GM19035 (cell line): ENCODE measurements around the gene FMN1.

ENCODE experiments used
- ATAC-seq: cut with Tn5 transposase; IDR thresholded peaks from one replicate; pipeline ENCODE4 v1.9.1; 2021; ENCODE audit not compliant: unreplicated experiment

FMN1 gene

DNA sequence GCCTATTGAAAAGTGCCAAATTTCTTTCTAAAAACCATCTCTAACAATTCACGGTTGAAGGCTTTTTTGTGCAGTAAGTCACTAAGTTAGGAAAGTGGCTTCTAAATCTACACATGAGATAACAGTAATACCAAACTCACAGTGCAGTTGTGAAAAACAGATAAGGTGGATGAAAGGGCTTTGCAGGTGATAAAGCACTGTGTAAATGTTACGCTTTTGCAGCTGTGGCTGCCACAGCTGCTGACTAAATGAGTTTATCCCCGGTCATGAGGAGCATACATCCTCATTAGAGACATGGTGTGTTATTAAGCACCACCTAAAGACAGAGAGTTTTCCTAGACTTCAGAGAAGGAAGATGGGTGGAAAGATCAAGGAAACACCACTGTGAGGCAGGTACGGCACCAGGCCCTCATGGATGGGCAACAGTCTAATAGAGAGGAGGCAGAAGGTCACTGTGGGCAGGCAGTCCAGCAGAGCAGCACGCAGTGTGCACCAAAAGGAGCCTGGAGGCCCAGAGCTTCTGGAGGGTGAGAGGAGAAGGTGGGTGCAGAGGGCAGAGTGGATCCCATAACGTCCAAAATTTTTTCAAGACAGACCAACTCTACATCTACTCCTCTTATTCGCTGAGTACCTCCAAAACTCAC lies 68.5 kb downstream of the FMN1 start:
- no peak for ATAC-seq

DNA sequence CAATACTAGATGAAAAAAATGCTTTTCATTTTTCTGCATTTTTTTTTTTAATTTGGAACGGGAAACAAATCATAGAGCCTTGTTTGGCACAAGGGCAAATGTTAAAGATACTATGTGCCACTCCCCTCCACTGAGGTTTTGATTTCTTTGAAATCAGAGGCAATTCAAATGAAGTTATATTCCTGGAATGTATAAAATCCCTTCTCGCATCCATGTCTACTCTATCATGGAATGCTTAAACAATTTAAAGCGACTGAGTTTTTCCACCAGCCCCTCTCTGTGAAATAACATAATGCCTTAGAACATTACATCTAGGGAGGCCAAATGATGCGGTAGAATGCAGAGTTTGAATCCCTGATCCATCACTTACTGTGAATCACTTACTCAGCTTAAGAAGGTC lies 69.7 kb downstream of the FMN1 start:
- ATAC-seq, result no peak

DNA sequence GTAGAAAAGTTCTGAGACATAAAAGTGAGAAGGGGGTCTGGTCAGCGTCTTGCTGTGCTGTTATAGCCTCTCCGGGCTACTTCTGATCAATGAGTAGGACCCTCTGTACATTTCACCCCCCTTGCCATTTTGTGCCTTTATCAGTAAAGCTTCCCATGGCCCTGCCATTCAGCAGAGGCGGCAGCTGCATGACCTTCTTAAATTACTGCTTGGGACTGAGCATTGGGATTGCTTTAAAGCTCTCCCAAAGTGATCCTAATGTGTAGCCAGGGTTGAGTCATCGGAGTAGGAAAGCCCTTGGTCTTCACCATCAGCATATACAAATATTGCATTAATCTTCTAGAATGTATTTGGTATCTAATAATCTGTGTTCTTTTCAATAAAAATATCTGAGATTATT lies 70.2 kb downstream of the FMN1 start:
- ATAC-seq, result no peak

DNA sequence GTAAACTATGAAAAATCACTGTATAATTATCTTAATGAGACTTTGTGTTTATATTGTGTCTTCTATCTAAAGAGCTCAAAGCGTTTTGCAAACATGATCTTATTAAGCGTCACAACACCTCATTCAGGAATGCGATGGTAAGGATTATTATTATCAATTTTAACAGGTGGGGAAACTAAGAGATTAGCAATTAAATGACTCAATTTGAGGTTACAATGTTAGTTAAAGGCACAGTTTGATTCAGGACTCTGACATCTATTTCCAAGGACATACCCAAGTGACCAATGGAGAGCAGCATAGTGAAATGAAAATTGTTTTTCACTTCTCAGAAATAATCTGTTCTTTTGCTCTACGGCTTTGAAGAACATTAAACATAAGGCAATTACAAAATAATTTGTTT lies 74.6 kb downstream of the FMN1 start:
- no peak for ATAC-seq

DNA sequence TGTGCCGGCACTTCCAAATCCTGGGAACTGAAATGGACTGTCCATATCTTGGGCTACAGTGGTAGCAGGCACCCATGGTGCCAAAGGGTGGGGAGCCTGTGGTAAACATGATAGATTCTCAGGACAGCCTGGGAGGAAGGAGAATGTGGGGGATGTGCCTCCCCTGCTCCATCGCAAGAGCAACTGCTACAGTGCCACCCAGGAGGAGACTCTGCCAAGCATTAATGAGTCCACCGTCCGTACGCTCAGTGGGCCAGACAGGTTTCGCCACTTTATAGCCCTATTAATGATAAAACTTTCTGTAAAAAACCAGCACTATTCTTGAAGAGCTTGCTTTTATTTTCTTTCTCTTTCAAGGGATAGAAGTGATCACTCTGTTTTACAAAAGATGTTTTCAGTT lies 75.2 kb downstream of the FMN1 start:
- no peak for ATAC-seq

DNA sequence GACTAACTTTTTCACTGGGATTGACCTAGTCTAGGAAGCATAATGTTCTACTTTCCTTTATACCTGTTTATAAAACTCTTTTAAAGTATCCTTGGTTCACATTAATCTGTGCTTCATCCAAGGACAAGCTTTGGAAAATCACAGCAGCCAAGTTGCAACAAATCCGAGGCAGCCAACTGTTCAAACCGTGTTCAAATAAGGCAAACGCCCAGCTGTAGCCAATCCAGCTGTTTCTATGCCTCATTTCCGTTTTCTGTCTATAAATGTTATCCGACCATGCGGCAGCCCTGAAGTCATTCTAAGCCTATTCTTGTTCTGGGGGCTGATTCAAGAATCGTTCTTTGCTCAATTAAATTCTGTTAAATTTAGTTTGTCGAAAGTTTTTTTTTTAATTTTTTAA lies 78.3 kb downstream of the FMN1 start:
- ATAC-seq, result no peak

DNA sequence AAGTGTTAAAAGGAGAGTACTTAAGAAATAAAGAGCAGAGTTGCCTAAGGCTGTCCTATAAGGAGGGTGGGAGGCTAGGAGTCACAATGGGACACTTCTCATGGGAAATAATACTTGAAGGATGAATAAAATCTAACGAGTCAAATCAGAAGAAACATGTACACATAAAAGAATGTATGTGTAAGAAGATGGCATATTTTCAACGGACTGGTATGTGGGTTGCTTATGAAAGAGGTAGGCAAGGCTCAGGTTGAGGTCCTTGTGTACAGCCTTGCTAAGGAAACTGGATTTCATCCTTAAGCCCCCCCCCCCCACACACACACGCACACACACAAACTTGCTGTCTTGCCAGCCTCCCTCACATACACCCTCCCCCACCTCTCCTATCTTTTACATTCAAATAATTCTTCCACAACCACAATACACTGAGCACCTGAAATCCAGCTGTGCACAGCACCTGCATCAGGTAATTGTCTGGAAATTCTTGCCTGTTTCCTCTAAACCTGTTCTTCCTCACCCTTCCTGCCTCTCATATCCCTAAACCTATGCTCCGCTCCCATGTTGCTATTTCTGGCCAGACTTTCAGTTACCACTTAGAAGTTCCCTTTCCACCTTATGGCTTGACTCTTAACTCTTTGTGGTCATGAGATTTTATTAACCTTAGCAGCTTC lies 79.2 kb downstream of the FMN1 start:
- ATAC-seq, result no peak

DNA sequence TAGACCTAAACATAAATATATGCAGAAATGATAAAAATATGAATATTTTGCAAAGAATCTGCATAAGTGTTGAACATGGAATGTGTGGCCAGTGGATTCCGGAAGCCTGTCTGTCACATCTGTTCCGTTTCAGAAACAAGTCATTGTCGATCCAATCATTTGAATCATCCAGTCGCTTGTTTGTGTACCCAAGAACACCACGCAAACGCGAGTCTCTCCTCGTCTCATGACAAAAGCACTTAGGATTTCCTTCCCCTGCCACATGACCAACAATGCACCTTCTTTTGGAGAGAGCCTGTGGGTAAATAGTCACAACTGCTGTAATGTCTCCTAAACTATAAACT lies 80.2 kb downstream of the FMN1 start:
- no peak for ATAC-seq

DNA sequence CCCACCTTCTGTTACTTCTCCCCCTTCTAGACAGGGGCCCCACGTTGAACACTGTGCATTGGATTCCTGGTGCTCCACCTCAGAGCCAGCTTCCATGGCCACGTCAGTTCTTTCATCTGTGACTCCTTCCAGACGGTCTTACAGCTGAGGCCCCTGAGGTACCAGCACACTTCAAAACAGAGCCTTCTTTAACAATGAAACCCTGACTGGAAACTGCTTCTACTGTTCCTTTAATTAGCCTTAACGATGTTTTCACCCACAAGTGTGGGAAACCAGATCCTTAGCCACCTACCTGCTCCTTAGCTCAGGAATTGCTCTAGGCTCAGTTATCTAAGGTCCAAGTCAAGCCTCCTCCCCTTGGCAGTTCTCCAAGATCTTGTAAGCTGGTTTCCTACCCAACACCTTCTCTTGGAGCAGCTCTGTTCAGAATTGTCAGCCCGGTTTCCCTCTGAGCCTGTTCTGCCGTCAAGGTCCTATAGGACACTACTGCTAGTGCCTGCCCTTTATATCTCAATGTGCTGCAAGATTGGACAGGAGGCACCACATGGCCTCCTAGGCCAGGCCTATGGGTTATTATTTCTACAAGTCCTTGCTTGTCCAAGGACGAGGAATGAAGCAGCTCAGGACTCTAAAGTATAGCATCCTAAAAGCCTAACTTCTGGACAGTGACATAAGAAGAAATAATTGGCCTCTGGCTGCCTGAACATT lies 80.7 kb downstream of the FMN1 start:
- ATAC-seq, result no peak

DNA sequence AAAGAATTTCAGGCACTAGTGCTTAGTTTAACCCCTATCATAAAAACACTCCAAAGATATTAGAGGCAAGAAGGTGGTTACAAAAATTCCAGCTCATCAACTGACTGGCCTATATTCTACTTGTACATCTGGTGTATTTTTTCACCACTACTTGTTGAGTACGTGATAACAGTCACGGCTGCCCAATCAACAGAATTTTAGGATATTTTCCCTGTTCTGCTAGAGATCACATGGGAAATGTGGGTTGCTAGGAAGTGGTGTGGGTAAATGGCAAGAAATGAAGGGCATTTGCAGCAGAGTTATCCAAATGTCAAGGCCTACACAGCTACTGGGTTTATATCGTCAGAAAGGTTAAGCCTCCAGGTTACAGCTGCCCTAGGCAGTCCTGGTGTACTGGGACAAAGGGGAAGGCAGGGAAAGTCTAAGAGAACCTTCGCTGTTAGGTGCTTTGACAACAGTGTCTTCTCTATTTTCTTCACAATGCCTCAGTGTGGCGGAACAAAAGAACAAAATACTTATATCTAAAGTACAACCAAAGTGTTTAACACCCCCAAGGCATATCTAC lies 81.9 kb downstream of the FMN1 start:
- no peak for ATAC-seq

DNA sequence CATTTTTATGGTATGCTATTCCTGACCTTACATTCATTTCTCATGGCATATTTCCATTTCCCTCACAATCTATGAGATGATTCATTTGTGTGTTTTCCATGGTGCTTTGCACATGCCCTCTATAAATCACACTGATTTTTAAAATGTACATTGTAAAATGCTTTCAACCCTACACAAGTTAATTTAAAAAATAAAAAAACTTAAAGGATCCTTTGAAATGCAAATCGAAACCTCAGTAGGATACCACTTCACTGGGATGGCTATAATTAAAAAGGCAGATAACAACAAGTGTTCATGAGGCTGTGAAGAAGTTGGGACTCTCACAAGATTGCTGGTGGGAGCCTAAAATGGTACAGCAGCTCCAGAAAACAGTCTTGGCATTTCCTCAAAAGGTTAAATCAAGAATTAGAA lies 83.5 kb downstream of the FMN1 start:
- no peak for ATAC-seq

DNA sequence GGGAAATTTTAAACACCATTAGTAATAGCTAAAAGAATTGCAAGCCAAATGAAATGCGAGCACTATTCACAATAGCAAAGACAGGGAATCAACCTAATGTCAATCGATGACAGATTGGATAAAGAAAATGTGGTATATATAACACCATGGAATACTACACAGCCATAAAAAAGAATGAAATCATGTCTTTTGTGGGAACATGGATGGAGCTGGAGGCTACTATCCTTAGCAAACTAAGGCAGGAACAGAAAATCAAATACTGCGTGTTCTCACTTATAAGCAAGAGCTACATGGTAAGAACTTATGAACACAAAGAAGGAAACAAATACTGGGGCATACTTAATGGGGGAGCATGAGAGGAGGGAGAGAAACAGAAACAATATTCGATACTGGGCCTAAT lies 85.2 kb downstream of the FMN1 start:
- ATAC-seq, result no peak

DNA sequence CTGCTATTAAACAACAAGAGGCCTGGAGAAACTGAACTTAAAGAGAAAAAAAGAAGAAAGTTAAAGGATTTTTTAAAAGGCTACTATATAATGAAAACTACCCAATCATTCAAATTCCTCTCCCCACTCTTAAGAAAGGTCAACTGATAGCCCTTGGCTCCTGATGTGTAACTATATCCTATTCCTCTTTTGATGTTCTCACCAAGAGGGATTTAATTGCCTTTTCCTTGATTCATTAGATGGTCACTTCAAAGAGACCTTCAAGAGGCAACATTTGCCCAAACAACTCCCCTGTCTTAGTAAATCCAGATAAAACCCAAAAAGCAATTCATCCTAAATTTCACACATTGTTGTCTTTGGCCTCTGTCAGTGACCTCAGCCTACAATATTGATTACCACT lies 86.0 kb downstream of the FMN1 start:
- ATAC-seq, result no peak

DNA sequence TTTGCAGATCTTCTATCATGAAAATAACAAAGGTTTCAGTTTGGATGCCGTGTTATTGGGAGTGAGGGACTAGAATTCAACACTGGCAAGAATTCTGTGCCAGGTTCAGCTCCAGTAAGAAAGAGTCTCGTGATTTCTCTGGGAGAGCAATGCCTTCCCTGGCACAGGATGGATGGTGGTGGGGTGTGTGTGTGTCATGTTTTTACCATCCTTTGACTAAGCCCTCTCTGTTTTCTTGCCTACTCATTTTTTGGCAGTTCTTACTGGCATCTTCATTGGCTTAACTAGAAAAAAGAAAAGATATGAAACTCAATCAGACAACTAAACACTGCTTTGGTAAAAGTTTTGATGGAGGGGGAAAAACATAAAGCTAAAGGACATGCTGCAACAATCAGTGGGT lies 86.6 kb downstream of the FMN1 start:
- ATAC-seq, result no peak

DNA sequence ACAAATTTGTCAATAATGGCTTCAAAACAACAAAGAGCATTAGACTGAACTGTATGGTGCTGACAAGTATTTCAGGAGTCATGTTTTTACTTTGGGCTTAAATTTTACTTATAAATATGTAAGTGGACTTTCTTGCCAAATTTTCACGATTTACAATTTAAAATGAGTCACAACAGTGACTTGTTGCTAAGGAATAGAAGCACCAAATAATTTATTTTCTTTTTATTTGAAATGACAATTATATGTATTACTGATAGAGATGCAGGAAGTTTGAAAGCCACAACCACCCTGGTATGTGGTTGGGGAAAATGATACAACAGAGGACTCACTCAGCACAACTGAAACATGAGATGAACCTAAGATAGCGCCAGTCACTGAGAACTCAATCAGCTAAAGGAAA lies 90.3 kb downstream of the FMN1 start:
- ATAC-seq, result no peak

DNA sequence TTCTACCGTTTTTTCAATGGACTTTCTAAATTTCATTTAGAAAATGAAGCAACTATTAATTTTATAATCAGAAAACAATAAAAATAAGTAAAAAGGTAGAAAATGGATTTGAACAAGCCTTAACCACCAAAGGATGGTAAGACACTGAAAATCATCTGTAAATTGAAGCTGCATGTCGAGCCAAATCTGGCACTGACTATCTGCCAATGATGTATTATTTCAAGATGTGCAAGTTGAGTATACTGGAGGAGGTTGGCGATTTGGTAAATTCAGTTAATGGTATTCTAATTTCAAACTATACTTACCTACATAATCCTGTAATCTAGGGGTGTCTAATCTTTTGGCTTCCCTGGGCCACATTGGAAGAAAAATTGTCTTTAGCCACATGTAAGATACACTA lies 93.5 kb downstream of the FMN1 start:
- no peak for ATAC-seq

DNA sequence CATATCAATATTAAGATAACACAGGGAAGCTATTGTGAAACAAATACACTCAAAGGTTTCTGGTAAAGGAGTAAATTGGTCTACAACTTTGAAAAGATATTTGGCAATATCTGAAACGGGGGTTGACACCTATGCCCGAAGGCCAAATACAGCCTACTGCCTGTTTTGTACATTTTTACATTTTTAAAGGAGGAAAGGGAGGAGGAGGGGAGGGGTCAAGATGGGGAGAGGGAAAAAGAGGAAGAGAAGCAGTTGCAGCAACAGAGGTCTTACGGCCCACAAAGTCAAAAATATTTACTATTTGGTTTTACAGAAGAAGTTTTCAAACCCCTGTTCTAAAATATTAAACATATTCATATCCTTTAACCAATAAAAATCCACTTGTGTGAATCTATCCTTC lies 94.2 kb downstream of the FMN1 start:
- no peak for ATAC-seq

DNA sequence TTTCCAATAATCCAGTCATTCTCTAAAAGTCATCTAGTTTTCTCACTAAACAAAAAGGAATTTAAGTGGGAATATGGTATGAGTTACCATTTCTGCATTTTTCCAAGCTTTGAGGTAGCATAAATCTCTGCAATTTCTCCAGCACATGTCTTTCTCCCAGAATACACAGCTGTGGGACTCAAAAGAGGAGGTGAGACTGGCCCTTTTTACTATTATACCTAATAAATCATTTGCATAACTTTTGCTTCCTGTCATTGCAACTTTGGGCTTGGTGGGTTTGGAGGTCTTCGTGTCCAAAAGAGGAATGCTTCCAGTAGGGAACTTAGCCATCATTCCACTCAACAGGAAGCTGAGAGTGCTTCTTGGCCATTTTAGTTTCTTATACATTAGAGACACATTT lies 94.8 kb downstream of the FMN1 start:
- no peak for ATAC-seq

DNA sequence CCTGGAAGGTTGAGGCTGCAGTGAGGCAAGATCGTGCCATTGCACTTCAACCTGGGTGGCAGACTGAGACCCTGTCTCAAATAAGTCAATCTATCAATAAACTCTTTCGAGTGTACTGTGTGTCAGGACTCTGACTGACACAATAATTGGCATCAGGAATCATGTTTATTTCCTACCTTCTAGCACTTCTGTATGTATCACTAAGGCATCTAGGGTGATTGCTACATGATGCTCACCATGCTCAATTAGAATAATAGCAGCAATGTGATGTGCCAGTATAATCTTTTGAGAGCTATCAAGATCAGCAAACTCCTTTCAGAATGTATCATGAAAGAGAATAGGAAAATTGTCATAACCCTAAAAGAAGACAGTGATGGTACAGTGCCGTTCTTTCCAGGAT lies 95.3 kb downstream of the FMN1 start:
- no peak for ATAC-seq

DNA sequence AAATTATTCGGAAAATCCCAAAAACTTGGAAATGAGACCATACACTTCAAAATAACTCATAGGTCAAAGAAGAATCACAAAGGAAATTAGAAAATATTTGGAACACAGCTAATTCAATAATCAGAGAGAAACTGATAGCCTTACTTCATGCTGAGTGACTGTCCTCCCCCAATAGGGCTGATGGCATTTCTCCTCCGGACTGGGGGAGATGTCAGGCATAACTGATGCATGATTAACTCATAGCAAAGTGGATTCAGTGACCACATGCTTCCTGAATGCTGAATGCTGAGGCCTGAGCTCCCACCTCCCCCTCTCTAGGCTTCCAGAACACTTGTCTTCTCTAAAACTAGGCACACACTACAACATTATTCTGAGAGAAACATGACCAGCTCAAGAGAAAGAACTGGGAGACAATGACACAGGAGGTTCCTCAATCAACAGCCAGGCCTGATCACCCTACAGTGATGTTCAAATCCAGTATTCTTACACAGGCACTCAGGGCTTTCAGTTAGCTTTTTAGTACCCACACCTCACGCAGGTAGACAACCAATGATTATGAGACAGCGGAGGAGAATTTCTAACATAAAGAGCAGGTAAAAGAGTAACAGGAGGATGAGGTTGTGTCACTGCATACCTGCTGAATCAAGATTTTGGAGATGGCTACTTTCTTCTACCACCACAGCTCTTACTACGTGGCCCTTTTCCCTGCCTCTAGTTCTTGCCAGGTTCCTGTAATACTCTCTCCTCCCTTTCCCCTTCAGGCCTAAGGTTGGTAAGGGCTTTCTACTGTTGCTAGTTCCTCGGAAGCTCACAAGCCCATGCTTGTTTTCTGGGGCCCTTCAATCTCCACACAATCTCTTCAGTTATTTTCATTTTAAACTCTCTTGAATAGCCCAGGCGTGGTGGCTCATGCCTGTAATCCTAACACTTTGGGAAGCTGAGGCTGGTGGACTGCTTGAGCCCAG lies 96.1 kb downstream of the FMN1 start:
- no peak for ATAC-seq

DNA sequence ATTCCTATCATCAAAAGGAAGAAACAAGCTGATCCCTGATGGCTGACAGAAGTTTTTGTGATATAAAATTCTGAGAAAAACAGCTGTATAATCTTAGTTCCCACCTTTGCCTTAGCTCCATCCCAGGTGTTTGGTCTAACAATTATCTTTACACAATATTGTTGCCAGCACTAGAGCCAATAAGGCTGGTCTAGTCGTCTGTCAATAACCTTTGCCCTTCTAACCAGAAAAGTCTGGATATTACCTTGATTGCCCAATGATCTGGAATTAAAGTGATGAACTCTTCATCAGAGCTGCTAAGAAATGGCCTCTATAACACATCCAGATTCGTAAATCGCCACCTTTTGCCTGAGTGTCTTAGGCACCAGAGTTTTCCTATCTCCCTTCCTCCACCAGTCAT lies 98.4 kb downstream of the FMN1 start:
- ATAC-seq, result no peak
